Measurements from ENCODE around the gene HDAC4. TPM values are rescaled to one million over a fixed set of nuclear protein-coding genes. Genes with fewer than 3 reads are reported as not detected.
A peak's percentile ranks its signal among the peaks of the same experiment; 100 is the strongest.
"Not testable (repeated sequence)": the region's sequence is repeated elsewhere in the genome, so short reads cannot be mapped to it uniquely, and the experiment has no call there.

HDAC4 gene
- total RNA-seq, 4 donors from 2014 or later, result 51.4 to 107 (median 70.8) TPM

GRCh38 chr2:239177325-239177724, 223.5 kb downstream of the HDAC4 start:
- DNase-seq (ENCODE audit: low spot score in 2 of 2), result peak in 1 of 2 donors; percentile 18
- peaks cover 10% of the 10 kb centered on the region for H3K9me3 ChIP-seq
- TF ChIP-seq CTCF (IDR thresholded peaks at IDR 0.05) (no peak), EP300 (IDR thresholded peaks at IDR 0.05) (no peak), POLR2A (IDR thresholded peaks at IDR 0.05) (no peak), POLR2AphosphoS5 (IDR thresholded peaks at IDR 0.05) (no peak)

GRCh38 chr2:239176138-239176803, 224.5 kb downstream of the HDAC4 start:
- Histone ChIP-seq H3K36me3 (peaks cover 73% of the 10 kb centered on the region), H3K9me3 (peaks cover 14% of the 10 kb centered on the region)
- 84% methylated on average over 21 of the region's 23 CpGs for WGBS
- not testable (repeated sequence) for H3K27me3 ChIP-seq, H3K27ac ChIP-seq, H3K4me1 ChIP-seq, H3K4me3 ChIP-seq
- peak; percentile 39 to 57 for DNase-seq (ENCODE audit: low spot score in 2 of 2)

More at GRCh38 chr2:239177325-239177724, 223.5 kb downstream of the HDAC4 start:
- Histone ChIP-seq H3K27me3 (no peaks in the 10 kb centered on the region), H3K27ac (no peak overlapping the region), H3K4me3 (no peak overlapping the region), H3K36me3 (peaks cover 83% of the 10 kb centered on the region), H3K4me1 (no peaks in the 10 kb centered on the region)
- 96% methylated on average over 11 of the region's 11 CpGs for WGBS

GRCh38 chr2:239175181-239175580, 225.6 kb downstream of the HDAC4 start:
- peaks cover 66% of the 10 kb centered on the region for H3K36me3 ChIP-seq
- no peaks in the 10 kb centered on the region for H3K27me3 ChIP-seq
- peaks cover 21% of the 10 kb centered on the region for H3K9me3 ChIP-seq
- H3K4me3 ChIP-seq, result no peak overlapping the region
- no peaks in the 10 kb centered on the region for H3K4me1 ChIP-seq
- peak; percentile 44 to 54 for DNase-seq (ENCODE audit: low spot score in 2 of 2)
- TF ChIP-seq POLR2AphosphoS5 (IDR thresholded peaks at IDR 0.05), result no peak
- no peak for TF ChIP-seq CTCF (IDR thresholded peaks at IDR 0.05)
- TF ChIP-seq EP300 (IDR thresholded peaks at IDR 0.05), result no peak
- no peak for TF ChIP-seq POLR2A (IDR thresholded peaks at IDR 0.05)
- whole genome bisulfite sequencing, result 94% methylated on average over 11 of the region's 11 CpGs
- H3K27ac ChIP-seq, result no peak overlapping the region

- Histone ChIP-seq H3K27me3 (no peaks in the 10 kb centered on the region), H3K9me3 (peaks cover 21% of the 10 kb centered on the region), H3K36me3 (peaks cover 59% of the 10 kb centered on the region), H3K27ac (no peak overlapping the region), H3K4me3 (no peak overlapping the region), H3K4me1 (no peaks in the 10 kb centered on the region)
- no peak for TF ChIP-seq CTCF (IDR thresholded peaks at IDR 0.05)
- no peak for TF ChIP-seq EP300 (IDR thresholded peaks at IDR 0.05)
- WGBS, result 94% methylated on average over 1 of the region's 1 CpG
- DNase-seq (ENCODE audit: low spot score in 2 of 2), result no peak
Observed at GRCh38 chr2:239173301-239173700, 227.5 kb downstream of the HDAC4 start.

- H3K4me3 ChIP-seq, result no peak overlapping the region
- H3K9me3 ChIP-seq, result peaks cover 21% of the 10 kb centered on the region
- H3K27me3 ChIP-seq, result no peaks in the 10 kb centered on the region
- DNase-seq (ENCODE audit: low spot score in 2 of 2), result no peak
- TF ChIP-seq POLR2AphosphoS5 (IDR thresholded peaks at IDR 0.05), result no peak
- TF ChIP-seq POLR2A (IDR thresholded peaks at IDR 0.05), result no peak
- TF ChIP-seq EP300 (IDR thresholded peaks at IDR 0.05), result no peak
- TF ChIP-seq CTCF (IDR thresholded peaks at IDR 0.05), result no peak
- H3K4me1 ChIP-seq, result no peaks in the 10 kb centered on the region
- H3K27ac ChIP-seq, result no peak overlapping the region
- peaks cover 57% of the 10 kb centered on the region for H3K36me3 ChIP-seq
Observed at GRCh38 chr2:239171643-239172042, 229.2 kb downstream of the HDAC4 start.
